Endodermal cell (in vitro differentiated cells): ENCODE results near the gene ANO7. TPM values are rescaled to one million over a fixed set of nuclear protein-coding genes. Genes with fewer than 3 reads are reported as not detected.

Source experiments
- DNase-seq: peaks from one replicate; pipeline ENCODE4 v3.0.0-alpha.2; 2017
- H3K27ac ChIP-seq: 2 replicates; pipeline ENCODE4 v1.5.1; 2013; ENCODE audit warnings: mild to moderate bottlenecking, low read depth, low read length, moderate library complexity
- H3K27me3 ChIP-seq: 2 replicates; pipeline ENCODE4 v1.6.1; 2013; ENCODE audit warnings: mild to moderate bottlenecking, low read length, moderate library complexity; ENCODE audit not compliant: insufficient read depth, control insufficient read depth, poor library complexity, severe bottlenecking
- H3K36me3 ChIP-seq: 2 replicates; pipeline ENCODE4 v1.7.0; 2013; ENCODE audit warnings: mild to moderate bottlenecking, low read length, moderate library complexity; ENCODE audit not compliant: control insufficient read depth, insufficient read depth
- H3K4me1 ChIP-seq: one replicate; pipeline ENCODE4 v1.7.0; 2013; ENCODE audit warnings: low read length; ENCODE audit not compliant: control insufficient read depth, insufficient read depth
- H3K4me3 ChIP-seq: 2 replicates; pipeline ENCODE4 v1.5.1; 2013; ENCODE audit warnings: mild to moderate bottlenecking, low read length, moderate library complexity
- H3K9ac ChIP-seq: 2 replicates; pipeline ENCODE4 v1.6.1; 2013; ENCODE audit warnings: mild to moderate bottlenecking, low read length, moderate library complexity; ENCODE audit not compliant: poor library complexity, severe bottlenecking; ENCODE audit errors: extremely low read depth
- H3K9me3 ChIP-seq: 2 replicates; pipeline ENCODE4 v1.6.1; 2013; ENCODE audit warnings: mild to moderate bottlenecking, low read length, moderate library complexity; ENCODE audit not compliant: control insufficient read depth
- H3K27ac Mint-ChIP-seq: 2 replicates; pipeline ENCODE4 v1.8.0; 2020; ENCODE audit warnings: mixed read lengths
- H3K27me3 Mint-ChIP-seq: 2 replicates; pipeline ENCODE4 v1.8.0; 2021; ENCODE audit warnings: mild to moderate bottlenecking, mixed read lengths; ENCODE audit not compliant: insufficient read depth
- H3K36me3 Mint-ChIP-seq: 2 replicates; pipeline ENCODE4 v1.8.0; 2020; ENCODE audit warnings: low read depth, mixed read lengths
- H3K4me1 Mint-ChIP-seq: 2 replicates; pipeline ENCODE4 v1.8.0; 2020; ENCODE audit warnings: mixed read lengths
- H3K4me3 Mint-ChIP-seq: 2 replicates; pipeline ENCODE4 v1.8.0; 2020; ENCODE audit warnings: mild to moderate bottlenecking, moderate library complexity, mixed read lengths
- H3K9me3 Mint-ChIP-seq: 2 replicates; pipeline ENCODE4 v1.8.0; 2020; ENCODE audit warnings: mild to moderate bottlenecking, mixed read lengths
- CTCF ChIP-seq: fragments of 200-600 bp; sonication (generic); conservative IDR thresholded peaks from 2 replicates; pipeline ENCODE4 v1.5.0; 2021; ENCODE audit warnings: antibody characterized with exemption, mild to moderate bottlenecking
- WGBS, 2 experiments: methylation state at CpG; one replicate each; pipeline versions ENCODE4 v1.1.5 to v1.1.7; 2013; ENCODE audit warnings: missing lambda C conversion rate in 2 of 2, mixed read lengths in 1 of 2; ENCODE audit not compliant: insufficient coverage in 1 of 2, insufficient read length in 1 of 2; 5-methylcytosine and 5-hydroxymethylcytosine counted together
- total RNA-seq, 2 donors: library from RNA; stranded (reverse); fragmentation: NEBNext Ultra II Directional in 1 of 2; extraction: Animal tissue kit (Norgen Biotek cat#: 25700) in 1 of 2; gene quantifications; 2 replicates in 1 of 2; 3 replicates in 1 of 2; pipeline ENCODE4 v1.2.1, GENCODE V29; 2021

ANO7 gene
- total RNA-seq, 2 donors from 2014 or later, result 8.1 to 8.5 TPM

DNA sequence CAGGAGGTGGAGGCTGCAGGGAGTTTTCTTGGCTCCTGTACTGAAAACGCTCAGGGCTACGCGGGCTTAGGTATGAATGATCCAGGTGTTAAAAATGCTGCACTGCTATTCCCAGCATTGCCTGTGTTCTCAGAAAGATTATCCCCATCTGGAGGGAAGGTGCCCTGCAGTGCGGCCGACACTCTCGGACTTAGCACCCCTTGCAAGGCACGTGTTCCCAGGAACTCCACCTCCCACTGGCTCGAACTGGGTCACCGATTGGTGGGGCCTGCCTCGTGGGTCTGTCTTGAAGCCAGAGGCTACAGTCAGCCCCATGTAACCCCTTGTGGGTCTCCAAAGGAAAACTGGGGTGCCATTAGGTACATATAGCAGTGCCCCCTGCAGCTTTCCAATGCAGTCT lies 25.7 kb downstream of the ANO7 start:
- H3K36me3 Mint-ChIP-seq, result no peaks in the 10 kb centered on the region
- H3K4me3 ChIP-seq, result no peak overlapping the region
- peaks cover 6% of the 10 kb centered on the region for H3K27me3 Mint-ChIP-seq
- WGBS, 2 experiments, result 86 to 88% methylated on average over 10 of the region's 10 CpGs
- no peaks in the 10 kb centered on the region for H3K4me1 ChIP-seq
- H3K4me1 Mint-ChIP-seq, result peaks cover 7% of the 10 kb centered on the region
- no peaks in the 10 kb centered on the region for H3K9me3 ChIP-seq
- no peak overlapping the region for H3K4me3 Mint-ChIP-seq
- H3K9ac ChIP-seq, result no peak overlapping the region
- no peak for TF ChIP-seq CTCF
- no peak overlapping the region for H3K27ac Mint-ChIP-seq
- no peaks in the 10 kb centered on the region for H3K27me3 ChIP-seq
- no peak overlapping the region for H3K27ac ChIP-seq
- no peaks in the 10 kb centered on the region for H3K9me3 Mint-ChIP-seq
- no peak for DNase-seq
- no peaks in the 10 kb centered on the region for H3K36me3 ChIP-seq

- no peaks in the 10 kb centered on the region for H3K36me3 Mint-ChIP-seq
- no peaks in the 10 kb centered on the region for H3K9me3 Mint-ChIP-seq
- Histone ChIP-seq H3K4me1 (no peaks in the 10 kb centered on the region), H3K27me3 (no peaks in the 10 kb centered on the region), H3K36me3 (no peaks in the 10 kb centered on the region), H3K9ac (no peak overlapping the region), H3K9me3 (no peaks in the 10 kb centered on the region), H3K4me3 (no peak overlapping the region), H3K27ac (no peak overlapping the region)
- no peak overlapping the region for H3K4me3 Mint-ChIP-seq
- no peak for TF ChIP-seq CTCF
- WGBS, 2 experiments, result 92 to 97% methylated on average over 5 to 12 of the region's 12 CpGs
- H3K27me3 Mint-ChIP-seq, result peaks cover 6% of the 10 kb centered on the region
- DNase-seq, result no peak
- H3K4me1 Mint-ChIP-seq, result peaks cover 7% of the 10 kb centered on the region
- no peak overlapping the region for H3K27ac Mint-ChIP-seq
Observed at GRCh38 chr2:241214766-241215165, 26.3 kb downstream of the ANO7 start.

GRCh38 chr2:241215421-241215820 lies 26.9 kb downstream of the ANO7 start:
- peaks cover 6% of the 10 kb centered on the region for H3K27me3 Mint-ChIP-seq
- no peak overlapping the region for H3K27ac Mint-ChIP-seq
- 89 to 90% methylated on average over 5 to 9 of the region's 9 CpGs for WGBS, 2 experiments

More at GRCh38 chr2:241215421-241215820, 26.9 kb downstream of the ANO7 start:
- no peak overlapping the region for H3K4me3 Mint-ChIP-seq
- H3K9me3 ChIP-seq, result peaks cover 5% of the 10 kb centered on the region
- H3K9ac ChIP-seq, result no peak overlapping the region
- peaks cover 2% of the 10 kb centered on the region for H3K36me3 Mint-ChIP-seq
- H3K9me3 Mint-ChIP-seq, result no peaks in the 10 kb centered on the region
- H3K36me3 ChIP-seq, result no peaks in the 10 kb centered on the region
- no peak overlapping the region for H3K4me3 ChIP-seq
- no peaks in the 10 kb centered on the region for H3K4me1 ChIP-seq
- no peak overlapping the region for H3K27ac ChIP-seq
- H3K27me3 ChIP-seq, result no peaks in the 10 kb centered on the region
- no peak for DNase-seq
- no peak for TF ChIP-seq CTCF
- H3K4me1 Mint-ChIP-seq, result peaks cover 7% of the 10 kb centered on the region
